ENCODE data around the gene EME1.

DNA sequence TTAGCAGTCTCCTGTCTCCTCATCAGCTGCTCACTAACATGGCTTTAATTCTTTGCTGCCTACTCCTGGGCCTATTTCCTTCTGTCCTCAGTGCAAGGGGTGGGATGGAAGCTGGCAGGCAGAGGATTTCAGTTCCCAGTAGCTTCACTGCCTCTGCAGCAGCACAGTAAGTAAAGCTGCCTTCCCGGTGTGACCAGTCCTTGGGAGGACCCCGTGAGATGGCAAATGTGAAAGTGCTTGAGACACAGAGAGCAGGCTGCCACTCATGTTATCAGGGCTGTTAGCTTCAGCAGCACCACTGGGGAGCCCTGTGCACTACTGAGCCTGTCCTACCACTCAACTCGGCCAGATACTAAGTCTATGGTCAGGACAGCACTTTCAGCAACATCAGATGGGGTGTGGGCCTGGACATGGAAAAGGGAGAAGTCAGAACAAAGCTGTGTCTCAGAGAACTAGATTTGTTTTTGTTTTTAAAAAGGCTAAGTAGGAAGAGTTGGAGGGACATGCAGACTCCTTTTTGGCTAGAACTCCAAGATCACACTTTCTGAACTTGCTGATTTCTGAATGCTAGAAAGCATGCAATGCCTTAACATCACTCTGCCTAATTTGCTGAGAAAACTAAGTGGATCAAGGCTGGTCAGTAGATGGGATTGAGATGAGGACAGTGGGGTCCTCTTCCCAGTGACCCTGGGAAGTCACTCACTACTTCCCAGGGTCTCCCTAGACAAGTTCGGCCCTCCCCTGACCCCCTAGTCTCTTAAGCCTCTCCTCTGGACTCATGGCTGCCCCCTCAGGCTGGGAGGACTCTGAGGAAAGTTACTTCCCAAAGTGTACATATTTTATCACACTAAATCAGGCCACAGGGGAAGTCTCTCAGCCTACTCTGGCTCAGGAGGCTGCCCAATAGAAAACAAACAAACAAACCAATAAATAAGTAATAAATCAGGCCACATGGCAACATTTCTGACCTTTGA is 54.1 kb downstream of the EME1 start:
- TF ChIP-seq EZH2 (IDR thresholded peaks at IDR 0.05; ENCODE audit: borderline replicate concordance, low read depth, low read length, severe bottlenecking) = no peak
- TF ChIP-seq, protein P1, sequence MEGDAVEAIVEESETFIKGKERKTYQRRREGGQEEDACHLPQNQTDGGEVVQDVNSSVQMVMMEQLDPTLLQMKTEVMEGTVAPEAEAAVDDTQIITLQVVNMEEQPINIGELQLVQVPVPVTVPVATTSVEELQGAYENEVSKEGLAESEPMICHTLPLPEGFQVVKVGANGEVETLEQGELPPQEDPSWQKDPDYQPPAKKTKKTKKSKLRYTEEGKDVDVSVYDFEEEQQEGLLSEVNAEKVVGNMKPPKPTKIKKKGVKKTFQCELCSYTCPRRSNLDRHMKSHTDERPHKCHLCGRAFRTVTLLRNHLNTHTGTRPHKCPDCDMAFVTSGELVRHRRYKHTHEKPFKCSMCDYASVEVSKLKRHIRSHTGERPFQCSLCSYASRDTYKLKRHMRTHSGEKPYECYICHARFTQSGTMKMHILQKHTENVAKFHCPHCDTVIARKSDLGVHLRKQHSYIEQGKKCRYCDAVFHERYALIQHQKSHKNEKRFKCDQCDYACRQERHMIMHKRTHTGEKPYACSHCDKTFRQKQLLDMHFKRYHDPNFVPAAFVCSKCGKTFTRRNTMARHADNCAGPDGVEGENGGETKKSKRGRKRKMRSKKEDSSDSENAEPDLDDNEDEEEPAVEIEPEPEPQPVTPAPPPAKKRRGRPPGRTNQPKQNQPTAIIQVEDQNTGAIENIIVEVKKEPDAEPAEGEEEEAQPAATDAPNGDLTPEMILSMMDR (IDR thresholded peaks at IDR 0.05; ENCODE audit: borderline replicate concordance, extremely low read depth, low read length, poor library complexity, severe bottlenecking) = peak; percentile 65

Measured in DND-41 (cell line).